ENCODE measurements around the gene SLC66A3. TPM values are rescaled to one million over a fixed set of nuclear protein-coding genes. Genes with fewer than 3 reads are reported as not detected.
A peak's percentile ranks its signal among the peaks of the same experiment; 100 is the strongest.

Gene SLC66A3
- total RNA-seq, 3 donors from 2014 or later, result 5.3 to 6.9 (median 6.7) TPM

GRCh38 chr2:11147263-11147662 lies 8.0 kb upstream of the SLC66A3 start:
- Mint-ChIP-seq H3K4me3 (no peak overlapping the region), H3K27me3 (ENCODE audit: low read depth) (peaks cover 4% of the 10 kb centered on the region), H3K4me1 (ENCODE audit: low read depth) (no peaks in the 10 kb centered on the region), H3K9me3 (no peaks in the 10 kb centered on the region), H3K36me3 (ENCODE audit: insufficient read depth) (no peaks in the 10 kb centered on the region)
- ATAC-seq, result no peak
- no peak for DNase-seq

DNA sequence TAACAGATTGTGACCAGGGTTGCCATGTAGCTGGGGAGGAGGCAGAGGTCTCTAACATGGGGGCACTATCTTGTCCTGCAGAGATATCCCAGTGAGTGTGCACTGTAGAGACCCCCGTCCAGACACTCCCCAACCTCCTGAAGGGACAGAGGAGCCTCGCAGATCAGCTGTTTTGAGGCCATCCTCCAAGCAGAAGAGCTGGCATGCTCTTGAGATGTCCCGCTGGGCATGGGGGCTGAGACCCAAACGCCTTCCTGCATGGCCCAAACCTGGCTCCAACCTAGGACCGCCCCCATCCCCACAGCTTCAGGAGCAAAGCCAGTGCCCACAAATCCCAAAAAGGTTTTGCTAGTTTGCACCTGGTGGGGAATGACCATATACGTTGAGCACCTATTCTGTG lies 2.7 kb upstream of the SLC66A3 start:
- no peak for DNase-seq
- no peak for ATAC-seq
- no peaks in the 10 kb centered on the region for H3K36me3 Mint-ChIP-seq (ENCODE audit: insufficient read depth)
- peaks cover 14% of the 10 kb centered on the region for H3K4me1 Mint-ChIP-seq (ENCODE audit: low read depth)
- peaks cover 2% of the 10 kb centered on the region for H3K27me3 Mint-ChIP-seq (ENCODE audit: low read depth)
- no peaks in the 10 kb centered on the region for H3K9me3 Mint-ChIP-seq
- no peak overlapping the region for H3K4me3 Mint-ChIP-seq

DNA sequence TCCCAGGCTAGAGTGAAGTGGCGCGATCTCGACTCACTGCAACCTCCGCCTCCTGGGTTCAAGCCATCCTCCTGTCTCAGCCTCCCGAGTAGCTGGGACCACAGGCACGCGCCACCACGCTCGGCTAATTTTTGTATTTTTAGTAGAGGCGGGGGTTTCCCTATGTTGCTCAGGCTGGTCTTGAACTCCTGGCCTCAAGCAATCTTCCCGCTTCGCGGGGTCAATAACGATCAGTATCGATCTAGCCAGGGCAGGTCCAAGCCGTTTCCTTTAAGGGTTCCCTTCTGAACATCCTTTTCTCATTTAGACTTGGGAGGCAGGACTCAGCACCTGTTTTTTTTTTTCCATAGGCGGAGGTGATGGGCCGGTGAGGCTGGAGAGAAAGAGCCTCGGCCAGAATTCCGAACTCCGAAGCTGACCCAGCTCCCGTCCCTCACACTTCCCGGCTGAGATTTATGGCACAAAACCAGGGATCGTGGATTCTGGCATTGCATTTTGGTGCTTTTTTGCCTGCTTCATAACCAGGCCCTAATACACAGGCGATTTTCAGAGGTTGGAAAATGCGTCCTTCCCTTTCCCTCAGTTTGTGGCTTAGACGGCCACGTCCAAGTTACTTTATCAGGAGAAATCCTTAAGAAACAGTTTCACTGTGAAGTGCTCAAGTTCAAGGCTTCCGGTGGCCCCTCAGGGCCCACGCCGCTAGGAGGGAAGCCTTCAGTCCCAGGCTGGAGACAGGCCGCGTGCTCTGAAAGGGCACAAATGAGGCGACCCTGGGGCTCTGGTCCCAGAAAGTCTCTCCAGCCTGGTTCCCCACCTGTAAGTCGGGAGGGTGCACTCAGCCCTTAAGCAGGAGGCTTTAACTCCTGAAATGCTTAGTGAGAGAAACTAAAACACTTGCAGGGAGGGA lies 998 bp upstream of the SLC66A3 start:
- no peaks in the 10 kb centered on the region for H3K27me3 Mint-ChIP-seq (ENCODE audit: low read depth)
- H3K9me3 Mint-ChIP-seq, result no peaks in the 10 kb centered on the region
- H3K4me3 Mint-ChIP-seq, result peak overlapping the region; percentile 80
- DNase-seq (no peak), ATAC-seq (peak; percentile 0 to 1)
- H3K4me1 Mint-ChIP-seq (ENCODE audit: low read depth), result peaks cover 16% of the 10 kb centered on the region
- no peaks in the 10 kb centered on the region for H3K36me3 Mint-ChIP-seq (ENCODE audit: insufficient read depth)

DNA sequence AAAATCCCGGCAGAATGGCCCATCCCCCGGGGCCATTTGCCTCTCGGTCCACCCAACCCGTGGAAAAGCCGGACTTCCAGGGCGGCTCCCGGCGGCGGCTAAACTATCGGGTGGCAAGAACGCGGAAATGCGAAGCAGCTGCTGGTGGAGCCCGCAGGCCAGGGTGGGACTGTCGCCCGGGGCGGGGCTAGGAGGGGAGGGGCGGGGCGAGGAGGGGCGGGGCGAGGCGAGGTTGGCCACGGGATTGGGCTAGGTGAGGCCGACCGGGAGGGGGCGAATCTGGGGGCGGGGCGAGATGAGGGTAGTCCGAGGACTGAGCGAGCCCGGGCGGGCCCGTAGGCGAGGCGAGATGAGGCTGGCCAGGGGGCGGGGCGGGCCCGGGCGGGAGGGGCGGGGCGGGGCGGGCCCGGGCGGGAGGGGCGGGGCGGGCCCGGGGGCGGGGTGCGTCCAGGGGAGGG lies 315 bp upstream of the SLC66A3 start:
- Mint-ChIP-seq H3K4me3 (peak overlapping the region; percentile 80), H3K9me3 (no peaks in the 10 kb centered on the region), H3K27me3 (ENCODE audit: low read depth) (no peaks in the 10 kb centered on the region), H3K4me1 (ENCODE audit: low read depth) (peaks cover 16% of the 10 kb centered on the region), H3K36me3 (ENCODE audit: insufficient read depth) (no peaks in the 10 kb centered on the region)
- peak; percentile 99 for DNase-seq
- peak; percentile 91 to 94 for ATAC-seq

DNA sequence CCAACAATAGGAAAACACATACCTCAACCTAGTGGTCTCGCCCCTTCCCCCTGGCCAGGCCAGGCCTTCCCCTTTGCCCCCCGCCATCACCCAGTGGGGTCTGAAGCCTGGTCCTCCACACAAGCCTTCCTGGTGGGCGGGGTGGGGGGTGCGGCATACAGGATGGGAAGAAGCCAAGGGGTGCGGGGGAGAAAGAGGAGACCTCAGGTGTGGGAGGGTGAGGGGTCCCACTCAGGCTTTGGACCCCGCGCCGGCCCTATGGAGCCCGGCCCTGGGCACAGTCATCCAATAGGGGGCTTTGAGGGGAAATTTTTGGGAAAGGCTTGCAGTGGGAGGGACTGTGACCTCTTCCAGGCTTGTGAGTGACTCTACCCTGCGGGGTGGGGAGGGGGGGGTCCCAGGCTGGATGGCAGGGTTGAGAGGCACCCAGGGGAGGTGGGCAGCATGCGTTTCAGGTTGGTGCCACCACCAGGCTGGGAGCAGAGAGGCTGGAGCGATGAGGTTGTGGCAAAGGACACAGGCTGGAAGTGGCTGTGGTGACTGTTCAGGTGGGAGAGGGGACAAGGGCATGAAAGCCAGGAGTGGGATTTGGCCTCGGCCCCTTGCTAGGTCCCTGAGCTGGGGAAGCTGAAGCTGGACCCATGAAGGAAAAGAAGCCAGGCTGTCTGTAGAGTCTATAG lies 1.3 kb downstream of the SLC66A3 start:
- Mint-ChIP-seq H3K36me3 (ENCODE audit: insufficient read depth) (no peaks in the 10 kb centered on the region), H3K4me3 (peak overlapping the region; percentile 57), H3K4me1 (ENCODE audit: low read depth) (peaks cover 29% of the 10 kb centered on the region), H3K9me3 (no peaks in the 10 kb centered on the region), H3K27me3 (ENCODE audit: low read depth) (no peaks in the 10 kb centered on the region)
- no peak for DNase-seq
- ATAC-seq, result no peak

GRCh38 chr2:11157296-11157695 lies 2.0 kb downstream of the SLC66A3 start:
- Mint-ChIP-seq H3K9me3 (no peaks in the 10 kb centered on the region), H3K4me1 (ENCODE audit: low read depth) (peaks cover 31% of the 10 kb centered on the region), H3K36me3 (ENCODE audit: insufficient read depth) (peaks cover 3% of the 10 kb centered on the region), H3K27me3 (ENCODE audit: low read depth) (no peaks in the 10 kb centered on the region), H3K4me3 (peak overlapping the region; percentile 24)
- DNase-seq (no peak), ATAC-seq (no peak)

DNA sequence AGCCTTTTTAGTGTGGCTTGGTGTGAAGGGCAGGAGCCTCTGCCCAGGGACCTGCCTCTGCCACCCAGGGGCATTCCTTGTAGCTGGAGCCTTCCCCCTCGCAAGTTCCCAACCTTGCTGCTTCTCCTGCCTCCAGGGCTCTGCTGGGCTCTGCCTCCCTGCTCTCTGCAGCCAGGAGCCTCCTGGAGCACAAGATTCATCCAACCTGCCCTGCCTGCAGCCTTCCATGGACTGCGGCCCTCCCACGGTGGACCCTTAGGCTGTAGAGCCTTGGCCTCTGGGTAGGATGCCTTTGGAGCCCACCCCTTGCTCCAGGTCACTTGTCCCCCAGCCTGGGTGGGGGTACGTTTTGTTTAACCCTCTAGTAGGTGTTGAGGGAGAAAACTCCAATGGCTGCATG lies 2.5 kb downstream of the SLC66A3 start:
- Mint-ChIP-seq H3K36me3 (ENCODE audit: insufficient read depth) (peaks cover 4% of the 10 kb centered on the region), H3K4me1 (ENCODE audit: low read depth) (peaks cover 31% of the 10 kb centered on the region), H3K4me3 (no peak overlapping the region), H3K27me3 (ENCODE audit: low read depth) (no peaks in the 10 kb centered on the region), H3K9me3 (no peaks in the 10 kb centered on the region)
- ATAC-seq (no peak), DNase-seq (no peak)

- H3K36me3 Mint-ChIP-seq (ENCODE audit: insufficient read depth), result peaks cover 9% of the 10 kb centered on the region
- ATAC-seq (no peak), DNase-seq (no peak)
- no peaks in the 10 kb centered on the region for H3K9me3 Mint-ChIP-seq
- no peak overlapping the region for H3K4me3 Mint-ChIP-seq
- peaks cover 30% of the 10 kb centered on the region for H3K4me1 Mint-ChIP-seq (ENCODE audit: low read depth)
- no peaks in the 10 kb centered on the region for H3K27me3 Mint-ChIP-seq (ENCODE audit: low read depth)
Observed at GRCh38 chr2:11158916-11159573, 3.8 kb downstream of the SLC66A3 start.

- H3K9me3 Mint-ChIP-seq, result no peaks in the 10 kb centered on the region
- no peak for ATAC-seq
- peaks cover 24% of the 10 kb centered on the region for H3K4me1 Mint-ChIP-seq (ENCODE audit: low read depth)
- H3K4me3 Mint-ChIP-seq, result no peak overlapping the region
- H3K36me3 Mint-ChIP-seq (ENCODE audit: insufficient read depth), result peaks cover 10% of the 10 kb centered on the region
- DNase-seq, result no peak
- H3K27me3 Mint-ChIP-seq (ENCODE audit: low read depth), result no peaks in the 10 kb centered on the region
Observed at GRCh38 chr2:11159574-11160170, 4.4 kb downstream of the SLC66A3 start.

DNA sequence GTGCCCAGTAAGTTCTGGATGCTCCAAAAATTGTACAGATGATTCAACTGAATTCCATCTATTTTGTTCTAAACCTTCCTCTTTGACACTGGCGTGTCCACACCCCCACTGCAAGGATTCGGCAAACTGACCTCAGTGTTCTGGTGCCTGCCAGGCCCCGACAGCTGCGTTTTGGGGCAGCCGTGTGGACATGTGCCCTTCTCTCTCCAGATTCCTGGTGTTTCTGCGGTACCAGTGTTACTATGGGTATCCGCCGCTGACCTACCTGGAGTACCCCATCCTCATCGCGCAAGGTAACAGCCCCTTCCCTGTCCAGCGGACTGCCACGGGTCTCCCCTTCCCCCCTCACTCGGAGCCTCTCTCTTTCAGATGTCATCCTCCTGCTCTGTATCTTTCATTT lies 5.0 kb downstream of the SLC66A3 start:
- ATAC-seq (no peak), DNase-seq (no peak)
- Mint-ChIP-seq H3K4me1 (ENCODE audit: low read depth) (peaks cover 24% of the 10 kb centered on the region), H3K4me3 (no peak overlapping the region), H3K27me3 (ENCODE audit: low read depth) (no peaks in the 10 kb centered on the region), H3K36me3 (ENCODE audit: insufficient read depth) (peaks cover 10% of the 10 kb centered on the region), H3K9me3 (no peaks in the 10 kb centered on the region)

DNA sequence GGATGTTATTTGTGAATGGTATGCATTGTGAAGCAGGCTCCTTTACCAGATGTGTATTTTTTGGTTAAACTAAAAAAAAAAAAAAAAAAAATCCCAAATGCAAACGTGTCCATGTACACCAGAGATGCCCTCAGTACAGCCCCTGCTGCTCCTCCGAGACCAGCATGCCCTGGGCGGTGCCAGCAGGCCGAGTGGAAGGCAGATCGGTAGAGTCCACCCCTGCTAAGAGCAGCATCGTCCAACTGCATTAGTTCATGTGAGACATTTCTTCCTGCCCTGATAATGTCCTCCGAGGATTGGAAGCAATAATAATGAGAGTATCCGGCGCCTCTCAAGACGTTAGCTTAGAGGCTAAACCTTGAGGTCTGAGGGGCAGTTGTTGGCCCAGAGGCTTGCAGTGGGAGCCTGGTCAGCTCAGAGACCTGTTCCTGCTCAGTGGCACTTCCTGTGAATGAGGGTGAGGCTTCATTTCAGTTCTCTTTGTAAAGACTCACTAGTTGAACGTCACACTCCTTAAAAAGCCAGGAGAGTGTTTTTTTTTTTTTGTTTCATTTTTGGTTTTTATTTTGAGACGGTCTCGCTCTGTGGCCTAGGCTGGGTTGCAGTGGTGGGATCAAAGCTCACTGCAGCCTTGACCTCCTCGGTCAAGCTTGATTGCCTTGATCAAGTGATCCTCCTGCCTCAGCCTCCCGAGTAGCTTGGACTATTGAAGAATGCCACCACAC lies 5.6 kb downstream of the SLC66A3 start:
- peaks cover 22% of the 10 kb centered on the region for H3K4me1 Mint-ChIP-seq (ENCODE audit: low read depth)
- H3K36me3 Mint-ChIP-seq (ENCODE audit: insufficient read depth), result peaks cover 11% of the 10 kb centered on the region
- DNase-seq (no peak), ATAC-seq (peak; percentile 53 to 59)
- peak overlapping the region; percentile 59 for H3K4me3 Mint-ChIP-seq
- H3K9me3 Mint-ChIP-seq, result no peaks in the 10 kb centered on the region
- no peaks in the 10 kb centered on the region for H3K27me3 Mint-ChIP-seq (ENCODE audit: low read depth)

DNA sequence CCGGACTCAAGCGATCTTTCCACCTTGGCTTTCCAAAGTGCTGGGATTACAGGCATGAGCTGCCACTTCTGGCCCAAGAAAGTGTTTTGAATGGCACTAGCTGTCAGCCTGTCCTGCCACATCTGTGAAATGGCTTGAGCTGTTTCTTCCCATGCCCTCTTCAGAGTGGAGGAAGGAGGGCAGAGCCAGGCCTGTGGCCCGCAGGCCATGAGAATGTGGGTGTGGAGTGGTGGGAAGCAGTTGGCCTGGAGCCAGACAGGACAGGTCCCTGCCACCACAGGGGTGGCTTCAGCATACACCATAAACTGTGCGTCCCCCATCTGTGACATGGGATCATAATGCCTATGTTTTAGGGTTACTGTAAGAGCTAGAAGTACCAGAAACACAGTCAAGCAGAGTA lies 6.5 kb downstream of the SLC66A3 start:
- Mint-ChIP-seq H3K27me3 (ENCODE audit: low read depth) (no peaks in the 10 kb centered on the region), H3K4me3 (no peak overlapping the region), H3K36me3 (ENCODE audit: insufficient read depth) (peaks cover 11% of the 10 kb centered on the region), H3K9me3 (no peaks in the 10 kb centered on the region), H3K4me1 (ENCODE audit: low read depth) (peaks cover 18% of the 10 kb centered on the region)
- ATAC-seq (no peak), DNase-seq (no peak)

DNA sequence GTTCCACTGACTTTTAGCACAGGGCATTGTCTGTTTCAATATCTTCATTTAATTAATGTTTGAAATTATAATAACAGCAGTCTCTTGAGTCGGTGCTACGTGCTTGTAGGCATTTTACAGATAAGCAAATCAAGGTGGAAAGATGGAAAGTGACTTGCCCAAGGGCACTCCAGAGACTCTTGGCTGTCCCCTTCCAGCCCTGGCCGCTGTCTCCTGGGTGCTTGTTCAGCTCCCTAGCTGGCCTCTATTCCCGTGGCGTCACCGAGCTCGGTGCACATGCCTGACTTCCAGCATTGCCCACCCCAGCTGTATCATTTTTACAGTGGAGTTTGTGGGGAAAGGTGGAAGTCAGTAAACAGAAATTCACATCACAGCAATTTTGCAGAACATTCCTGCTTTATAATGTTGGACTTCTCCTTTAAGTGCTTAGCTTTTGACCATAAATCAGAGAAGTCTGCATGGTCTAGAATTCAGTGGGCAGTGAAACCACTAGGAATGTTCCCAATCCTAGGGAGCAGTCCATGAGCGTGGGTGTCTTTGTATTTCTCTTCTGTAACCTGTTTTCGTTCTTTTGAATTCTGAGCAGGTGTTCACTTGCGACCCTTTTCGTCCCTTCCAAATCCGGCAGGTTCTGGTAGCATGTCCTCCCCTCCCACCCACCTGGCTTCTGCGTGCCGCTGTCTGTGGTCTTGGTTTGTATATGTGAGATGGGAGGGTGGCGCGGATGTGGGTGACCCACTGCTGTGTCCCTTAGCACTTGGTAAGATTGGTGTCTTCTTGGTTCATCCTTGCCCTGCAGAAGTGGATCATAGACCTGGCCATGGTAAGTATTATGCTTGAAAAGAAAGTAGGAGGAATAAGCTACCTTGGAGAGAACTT lies 8.4 kb downstream of the SLC66A3 start:
- Mint-ChIP-seq H3K36me3 (ENCODE audit: insufficient read depth) (peaks cover 11% of the 10 kb centered on the region), H3K9me3 (no peaks in the 10 kb centered on the region), H3K4me1 (ENCODE audit: low read depth) (peaks cover 15% of the 10 kb centered on the region), H3K4me3 (no peak overlapping the region), H3K27me3 (ENCODE audit: low read depth) (no peaks in the 10 kb centered on the region)
- no peak for ATAC-seq
- DNase-seq, result no peak
